ENCODE measurements around the gene SPTLC3. TPM values are rescaled to one million over a fixed set of nuclear protein-coding genes. Genes with fewer than 3 reads are reported as not detected.
"Not testable (repeated sequence)": the region's sequence is repeated elsewhere in the genome, so short reads cannot be mapped to it uniquely, and the experiment has no call there.

SPTLC3 gene
- total RNA-seq, 3 donors from 2014 or later, result 7.2 to 18.2 (median 9.7) TPM

DNA sequence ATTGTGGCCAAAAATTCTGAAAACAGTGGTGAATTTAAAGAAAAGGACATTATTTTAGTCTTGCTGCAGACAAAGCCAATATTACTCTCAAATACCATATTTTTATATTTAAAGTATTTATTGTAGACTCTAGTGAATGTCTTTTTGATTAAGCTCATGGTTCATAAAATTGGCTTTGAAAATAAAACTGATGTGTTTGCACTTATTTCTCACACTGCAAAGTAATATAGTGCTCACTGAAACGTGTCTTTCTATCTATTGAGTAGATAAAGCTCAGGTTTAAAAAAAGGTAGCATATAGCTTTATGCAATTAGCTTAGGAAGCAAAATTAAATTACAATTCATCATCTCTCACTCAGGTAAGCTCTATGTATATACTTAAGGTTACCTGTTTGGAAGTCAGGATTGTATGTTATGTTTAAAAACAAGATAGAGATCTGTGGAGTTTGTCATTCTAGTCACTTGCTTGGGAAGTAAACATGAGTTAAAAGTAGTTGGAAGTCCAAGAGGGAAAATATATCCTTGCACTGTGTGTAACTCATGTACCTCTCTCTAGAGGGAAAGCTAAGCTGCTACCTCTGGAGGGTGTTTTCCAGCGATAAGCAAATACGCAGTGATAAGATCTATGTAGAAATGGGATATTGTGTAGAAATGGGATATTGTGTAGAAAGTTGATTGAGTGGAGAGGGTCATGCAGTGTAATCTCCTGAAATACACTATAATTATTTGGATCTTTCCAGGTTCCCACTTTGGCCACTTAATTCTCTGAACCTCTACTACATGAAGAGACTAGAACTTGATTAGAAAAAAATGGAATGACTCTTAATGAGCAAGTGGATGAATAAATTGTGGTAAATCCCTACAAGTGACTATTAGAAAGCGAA lies 29.9 kb upstream of the SPTLC3 start:
- DNase-seq, result no peak
- ATAC-seq, result no peak
- Histone ChIP-seq H3K4me1 (ENCODE audit: low read depth) (no peaks in the 10 kb centered on the region), H3K4me3 (no peak overlapping the region), H3K36me3 (ENCODE audit: low read depth) (no peaks in the 10 kb centered on the region), H3K9me3 (no peaks in the 10 kb centered on the region)
- intact Hi-C loops (cut with DNase I, micrococcal nuclease), result no loop called here
- TF ChIP-seq, protein P1, sequence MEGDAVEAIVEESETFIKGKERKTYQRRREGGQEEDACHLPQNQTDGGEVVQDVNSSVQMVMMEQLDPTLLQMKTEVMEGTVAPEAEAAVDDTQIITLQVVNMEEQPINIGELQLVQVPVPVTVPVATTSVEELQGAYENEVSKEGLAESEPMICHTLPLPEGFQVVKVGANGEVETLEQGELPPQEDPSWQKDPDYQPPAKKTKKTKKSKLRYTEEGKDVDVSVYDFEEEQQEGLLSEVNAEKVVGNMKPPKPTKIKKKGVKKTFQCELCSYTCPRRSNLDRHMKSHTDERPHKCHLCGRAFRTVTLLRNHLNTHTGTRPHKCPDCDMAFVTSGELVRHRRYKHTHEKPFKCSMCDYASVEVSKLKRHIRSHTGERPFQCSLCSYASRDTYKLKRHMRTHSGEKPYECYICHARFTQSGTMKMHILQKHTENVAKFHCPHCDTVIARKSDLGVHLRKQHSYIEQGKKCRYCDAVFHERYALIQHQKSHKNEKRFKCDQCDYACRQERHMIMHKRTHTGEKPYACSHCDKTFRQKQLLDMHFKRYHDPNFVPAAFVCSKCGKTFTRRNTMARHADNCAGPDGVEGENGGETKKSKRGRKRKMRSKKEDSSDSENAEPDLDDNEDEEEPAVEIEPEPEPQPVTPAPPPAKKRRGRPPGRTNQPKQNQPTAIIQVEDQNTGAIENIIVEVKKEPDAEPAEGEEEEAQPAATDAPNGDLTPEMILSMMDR (IDR thresholded peaks at IDR 0.05), result no peak

DNA sequence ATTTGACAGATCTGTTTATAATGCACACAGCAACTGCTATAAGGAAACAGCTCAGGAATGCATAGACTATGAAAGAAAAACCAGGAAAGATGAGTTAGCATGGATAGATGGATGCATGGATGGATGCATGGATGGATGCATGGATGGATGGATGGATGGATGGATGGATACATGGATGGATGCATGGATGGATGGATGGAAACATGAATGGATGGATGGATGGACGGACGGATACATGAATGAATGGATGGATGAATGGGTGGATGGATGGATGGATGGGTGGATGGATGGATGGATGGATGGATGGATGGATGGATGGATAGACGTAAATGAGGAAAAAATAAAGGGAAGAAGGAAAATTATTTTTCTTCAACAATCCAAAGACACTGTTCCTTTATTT lies 29.1 kb upstream of the SPTLC3 start:
- DNase-seq; H3K36me3 ChIP-seq (ENCODE audit: low read depth); H3K4me1 ChIP-seq (ENCODE audit: low read depth); H3K9me3 ChIP-seq; intact Hi-C loops (cut with DNase I, micrococcal nuclease); ATAC-seq; H3K4me3 ChIP-seq: not testable (repeated sequence)

DNA sequence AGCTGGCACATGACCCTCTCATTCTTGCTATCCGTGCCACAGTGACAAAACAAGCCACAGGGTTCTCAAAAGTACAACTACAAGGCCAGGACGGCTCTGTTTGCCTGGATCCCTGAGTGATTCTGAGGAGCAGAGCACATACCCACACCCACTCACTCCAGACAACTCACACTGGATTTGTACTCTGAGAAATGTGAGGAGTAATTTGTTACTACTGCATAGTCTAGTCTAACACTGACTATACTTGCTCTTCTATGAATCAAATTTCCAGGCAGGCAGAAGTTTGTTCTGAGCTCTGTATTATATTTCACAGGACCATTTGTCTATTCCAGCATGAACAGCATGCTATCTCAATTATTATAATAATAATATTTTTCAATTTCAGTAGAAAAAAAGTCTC lies 26.7 kb upstream of the SPTLC3 start:
- H3K9me3 ChIP-seq, result no peaks in the 10 kb centered on the region
- no peaks in the 10 kb centered on the region for H3K36me3 ChIP-seq (ENCODE audit: low read depth)
- TF ChIP-seq, protein P1 (IDR thresholded peaks at IDR 0.05), result no peak
- intact Hi-C loops (cut with DNase I, micrococcal nuclease), result no loop called here
- H3K4me1 ChIP-seq (ENCODE audit: low read depth), result no peaks in the 10 kb centered on the region
- H3K4me3 ChIP-seq, result no peak overlapping the region
- ATAC-seq, result no peak
- DNase-seq, result no peak

DNA sequence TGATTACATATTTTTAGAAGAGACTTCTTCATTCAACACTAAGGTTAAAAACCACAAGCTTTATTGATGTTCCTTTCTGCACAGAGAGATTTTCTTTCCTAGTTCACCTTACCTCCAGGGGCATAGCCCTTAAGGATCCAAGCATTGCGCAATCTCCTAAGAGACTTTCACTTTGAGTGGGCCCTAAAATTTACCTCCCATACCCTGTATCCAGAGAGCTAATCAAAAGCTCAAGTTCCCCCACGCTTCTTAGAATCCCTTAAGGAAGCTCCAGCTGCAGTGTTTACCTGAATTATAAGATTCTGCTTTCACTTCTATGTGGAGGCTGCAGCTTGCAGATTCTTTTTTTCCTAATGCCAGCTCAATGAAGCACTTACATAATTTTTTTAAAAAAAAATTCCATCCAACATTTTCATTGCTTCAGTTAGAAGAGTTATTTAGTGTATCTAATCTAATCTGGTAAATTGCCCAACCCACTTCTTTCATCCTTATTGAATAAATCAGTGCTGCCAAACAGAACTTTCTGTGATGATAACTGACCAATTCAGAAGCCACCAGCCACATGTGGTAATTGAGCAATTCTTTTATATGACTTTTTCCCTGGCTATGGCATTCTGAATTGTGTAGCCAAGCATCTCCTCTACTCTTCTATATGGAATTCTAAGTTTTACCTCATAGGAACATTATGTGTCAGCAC lies 24.6 kb upstream of the SPTLC3 start:
- DNase-seq (no peak), ATAC-seq (no peak)
- TF ChIP-seq, protein P1 (IDR thresholded peaks at IDR 0.05), result no peak

DNA sequence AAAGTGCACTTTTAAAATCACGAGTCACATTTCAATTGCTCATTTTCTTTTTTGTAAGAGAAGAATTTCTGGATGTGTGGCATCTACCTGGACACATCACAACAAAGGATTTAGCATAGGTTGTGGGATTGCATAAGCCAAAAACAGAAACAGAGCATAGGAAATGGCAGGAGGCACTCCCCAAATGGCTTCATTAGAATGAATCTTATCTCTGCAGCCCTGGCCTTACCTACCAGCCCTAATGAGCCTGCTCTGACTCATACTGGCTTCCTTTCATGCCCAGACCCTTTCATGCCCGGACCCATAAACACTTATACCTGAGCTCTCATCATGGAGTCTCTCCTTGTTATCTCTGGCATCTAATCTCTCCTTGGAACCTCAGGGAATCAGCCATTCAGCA lies 23.9 kb upstream of the SPTLC3 start:
- H3K4me1 ChIP-seq (ENCODE audit: low read depth), result no peaks in the 10 kb centered on the region
- intact Hi-C loops (cut with DNase I, micrococcal nuclease), result no loop called here
- TF ChIP-seq, protein P1 (IDR thresholded peaks at IDR 0.05), result no peak
- DNase-seq (no peak), ATAC-seq (no peak)
- H3K4me3 ChIP-seq, result no peak overlapping the region
- no peaks in the 10 kb centered on the region for H3K36me3 ChIP-seq (ENCODE audit: low read depth)
- H3K9me3 ChIP-seq, result no peaks in the 10 kb centered on the region

More for the DNA sequence above, 24.6 kb upstream of the SPTLC3 start:
- H3K4me3 ChIP-seq, result no peak overlapping the region
- H3K4me1 ChIP-seq (ENCODE audit: low read depth), result no peaks in the 10 kb centered on the region
- H3K9me3 ChIP-seq, result no peaks in the 10 kb centered on the region
- H3K36me3 ChIP-seq (ENCODE audit: low read depth), result no peaks in the 10 kb centered on the region
- intact Hi-C loops (cut with DNase I, micrococcal nuclease), result no loop called here

DNA sequence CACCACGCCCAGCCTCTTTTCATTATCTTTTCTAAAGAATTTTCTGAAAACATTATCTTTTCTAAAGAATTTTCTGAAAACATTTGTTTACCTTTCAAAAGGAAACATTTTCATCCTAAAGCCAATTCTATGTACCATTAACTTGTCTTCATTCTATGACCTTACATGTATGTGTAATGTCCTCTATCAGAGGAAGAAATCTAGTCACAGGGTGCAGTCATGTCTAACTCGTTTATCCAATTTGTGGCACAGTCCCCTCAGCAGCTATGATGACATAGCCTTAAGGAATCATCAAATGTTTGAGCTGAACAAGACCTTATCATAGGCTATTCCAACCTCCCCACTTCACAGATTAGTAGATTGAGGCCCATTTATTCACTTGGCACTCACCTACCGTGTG lies 21.5 kb upstream of the SPTLC3 start:
- DNase-seq (no peak), ATAC-seq (no peak)
- intact Hi-C loops (cut with DNase I, micrococcal nuclease), result no loop called here
- Histone ChIP-seq H3K4me3 (no peak overlapping the region), H3K9me3 (no peaks in the 10 kb centered on the region), H3K36me3 (ENCODE audit: low read depth) (no peaks in the 10 kb centered on the region), H3K4me1 (ENCODE audit: low read depth) (no peaks in the 10 kb centered on the region)
- TF ChIP-seq, protein P1 (IDR thresholded peaks at IDR 0.05), result no peak
